NCI-H1048 (cell line): ENCODE results near the gene LGALS16.
"Not testable (repeated sequence)": the region's sequence is repeated elsewhere in the genome, so short reads cannot be mapped to it uniquely, and the experiment has no call there.

ENCODE experiments used
- DNase-seq: peaks from one replicate; lab custom pipeline; 2025; lab: John Stamatoyannopoulos, UW

The LGALS16 gene

GRCh38 chr19:39677961-39678889, 22.5 kb downstream of the LGALS16 start:
- DNase-seq: no peak

GRCh38 chr19:39679056-39679790, 23.5 kb downstream of the LGALS16 start:
- no peak for DNase-seq

GRCh38 chr19:39679791-39680168, 24.1 kb downstream of the LGALS16 start:
- DNase-seq: no peak

- DNase-seq: no peak
Measured at GRCh38 chr19:39680593-39680992, 24.9 kb downstream of the LGALS16 start.

GRCh38 chr19:39681416-39681815, 25.7 kb downstream of the LGALS16 start:
- DNase-seq: no peak

- DNase-seq: no peak
Measured at GRCh38 chr19:39684267-39684666, 28.6 kb downstream of the LGALS16 start.

GRCh38 chr19:39686739-39687138, 31.0 kb downstream of the LGALS16 start:
- no peak for DNase-seq

- DNase-seq: not testable (repeated sequence)
Measured at GRCh38 chr19:39688637-39689036, 32.9 kb downstream of the LGALS16 start.

GRCh38 chr19:39692166-39692565, 36.5 kb downstream of the LGALS16 start:
- no peak for DNase-seq

GRCh38 chr19:39692822-39693221, 37.1 kb downstream of the LGALS16 start:
- DNase-seq: no peak

- no peak for DNase-seq
Measured at GRCh38 chr19:39695759-39696158, 40.0 kb downstream of the LGALS16 start.

- DNase-seq: no peak
Measured at GRCh38 chr19:39696387-39696786, 40.7 kb downstream of the LGALS16 start.

GRCh38 chr19:39698535-39698934, 42.8 kb downstream of the LGALS16 start:
- DNase-seq: no peak

GRCh38 chr19:39701291-39701690, 45.6 kb downstream of the LGALS16 start:
- DNase-seq: no peak

GRCh38 chr19:39704181-39705044, 48.7 kb downstream of the LGALS16 start, which contains the start of gene LGALS14:
Gene LGALS14 (plus strand): TSS chr19:39704481. CDS start chr19:39704529, 48 bp downstream.
- DNase-seq: no peak

GRCh38 chr19:39705578-39706188, 50.0 kb downstream of the LGALS16 start:
- no peak for DNase-seq

- DNase-seq: no peak
Measured at GRCh38 chr19:39708594-39708993, 52.9 kb downstream of the LGALS16 start.

GRCh38 chr19:39709026-39709872, 53.5 kb downstream of the LGALS16 start:
- no peak for DNase-seq
